IPS-20b (cell line): ENCODE data around the gene MCEE.

Experiments used
- H3K27ac ChIP-seq: one replicate; pipeline ENCODE4 v1.5.1; 2013; ENCODE audit warnings: low read length
- H3K27me3 ChIP-seq: 2 replicates; pipeline ENCODE4 v1.6.1; 2013; ENCODE audit warnings: mild to moderate bottlenecking, low read length, inconsistent platforms; ENCODE audit not compliant: insufficient read depth
- H3K36me3 ChIP-seq: 2 replicates; pipeline ENCODE4 v1.6.1; 2013; ENCODE audit warnings: low read depth, mild to moderate bottlenecking, inconsistent platforms, low read length, moderate library complexity; ENCODE audit not compliant: insufficient read depth
- H3K4me1 ChIP-seq: 2 replicates; pipeline ENCODE4 v1.6.1; 2013; ENCODE audit warnings: mild to moderate bottlenecking, control low read depth, inconsistent platforms, low read length, moderate library complexity; ENCODE audit not compliant: insufficient read depth
- H3K4me3 ChIP-seq: 2 replicates; pipeline ENCODE4 v1.5.1; 2013; ENCODE audit warnings: mild to moderate bottlenecking, low read length, inconsistent platforms
- H3K9ac ChIP-seq: 2 replicates; pipeline ENCODE4 v1.6.1; 2013; ENCODE audit warnings: low read depth, mild to moderate bottlenecking, inconsistent platforms, low read length, moderate library complexity
- H3K9me3 ChIP-seq: 2 replicates; pipeline ENCODE4 v1.6.1; 2013; ENCODE audit warnings: mild to moderate bottlenecking, low read depth, low read length, inconsistent platforms; ENCODE audit not compliant: insufficient read depth

The MCEE gene

GRCh38 chr2:71072492-71072891 is 57.5 kb downstream of the MCEE start:
- H3K36me3 ChIP-seq, result peaks cover 59% of the 10 kb centered on the region
- H3K9ac ChIP-seq, result no peak overlapping the region
- H3K4me3 ChIP-seq, result no peak overlapping the region
- no peaks in the 10 kb centered on the region for H3K27me3 ChIP-seq
- no peak overlapping the region for H3K27ac ChIP-seq
- no peaks in the 10 kb centered on the region for H3K9me3 ChIP-seq
- H3K4me1 ChIP-seq, result no peaks in the 10 kb centered on the region

DNA sequence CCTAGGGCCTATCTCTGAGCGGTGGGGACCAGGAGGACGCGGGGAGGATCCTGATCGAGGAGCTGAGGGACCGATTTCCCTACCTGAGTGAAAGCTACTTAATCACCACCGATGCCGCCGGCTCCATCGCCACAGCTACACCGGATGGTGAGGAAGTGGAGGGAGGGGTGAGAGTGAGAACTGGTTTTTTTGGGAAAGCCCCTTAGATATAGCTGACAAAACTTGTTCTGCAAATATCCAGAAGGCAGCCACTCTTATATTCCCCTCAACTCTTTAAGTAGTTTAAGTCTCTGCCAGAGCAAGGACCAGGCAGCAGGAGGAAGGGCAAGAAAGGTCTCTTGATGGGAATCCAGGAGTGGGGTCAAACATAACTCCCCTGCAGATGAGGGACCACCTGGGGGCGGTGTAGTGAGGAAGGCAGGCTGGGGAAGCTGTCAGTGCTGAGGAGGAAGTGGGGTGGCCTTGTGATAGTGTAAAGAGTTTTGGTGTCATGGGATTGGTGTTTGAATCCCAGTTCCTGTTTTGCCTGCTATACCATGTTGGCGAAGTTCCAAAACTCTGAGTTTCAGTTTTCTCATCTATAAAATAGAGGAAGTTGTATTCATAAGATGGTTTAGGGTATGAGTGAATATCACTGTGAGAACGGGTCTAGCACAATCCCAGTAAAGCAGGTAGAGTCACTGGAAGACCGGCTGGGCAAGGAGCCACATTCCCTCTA is 58.2 kb downstream of the MCEE start:
- Histone ChIP-seq H3K4me3 (no peak overlapping the region), H3K36me3 (peaks cover 54% of the 10 kb centered on the region), H3K27me3 (no peaks in the 10 kb centered on the region), H3K4me1 (no peaks in the 10 kb centered on the region), H3K9ac (no peak overlapping the region), H3K27ac (no peak overlapping the region), H3K9me3 (no peaks in the 10 kb centered on the region)

GRCh38 chr2:71070294-71071093 is 59.5 kb downstream of the MCEE start:
- Histone ChIP-seq H3K36me3 (peaks cover 42% of the 10 kb centered on the region), H3K4me3 (peak overlapping the region; percentile 88), H3K9ac (no peak overlapping the region), H3K27ac (no peak overlapping the region), H3K9me3 (no peaks in the 10 kb centered on the region), H3K4me1 (no peaks in the 10 kb centered on the region), H3K27me3 (no peaks in the 10 kb centered on the region)

GRCh38 chr2:71069376-71069775 is 60.7 kb downstream of the MCEE start:
- no peaks in the 10 kb centered on the region for H3K9me3 ChIP-seq
- no peak overlapping the region for H3K27ac ChIP-seq

DNA sequence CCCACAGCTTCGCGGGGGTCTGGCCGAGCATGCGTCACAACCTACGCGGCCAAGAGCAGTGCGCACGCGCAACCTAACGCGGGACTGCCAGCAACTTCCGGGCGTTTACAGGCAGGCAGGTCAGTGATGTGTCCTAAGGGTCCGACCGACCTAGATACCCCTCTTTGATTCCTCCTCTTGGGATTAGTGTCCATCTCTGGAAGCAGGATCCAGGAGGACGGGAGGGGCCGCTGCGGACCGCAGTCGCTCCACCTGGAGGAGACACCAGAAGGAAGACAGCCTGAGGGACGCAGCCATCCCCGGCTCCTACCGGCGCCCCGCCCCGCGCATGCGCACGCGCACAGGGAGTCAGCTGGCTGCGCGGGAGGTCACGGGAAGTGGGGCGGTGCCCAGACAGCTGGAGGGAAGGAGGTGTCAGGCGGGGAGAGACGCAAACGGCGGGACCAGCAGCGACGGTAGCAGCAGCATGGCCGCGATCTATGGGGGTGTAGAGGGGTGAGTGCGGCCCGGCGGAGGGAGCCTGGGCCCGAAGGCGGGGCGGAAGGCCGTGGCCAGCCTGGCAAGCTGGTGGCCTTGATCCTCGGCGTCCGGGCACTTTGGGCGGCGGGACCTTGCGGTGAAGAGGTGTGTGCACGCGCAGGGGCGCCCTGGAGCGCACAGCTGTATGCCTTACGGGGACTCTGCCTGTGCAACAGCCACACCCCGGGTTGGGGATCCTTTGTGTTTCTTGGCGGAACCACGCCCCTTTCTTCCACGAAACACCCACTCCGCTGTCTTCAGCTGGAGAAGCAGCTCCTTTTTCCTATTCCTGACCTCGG is 61.6 kb downstream of the MCEE start, which contains the start of gene NAGK:
Gene NAGK, plus strand, starts transcription at position 431 of the 818 bp plus-strand sequence. Its CDS starts 36 bp downstream, at position 467.
- Histone ChIP-seq H3K36me3 (peaks cover 23% of the 10 kb centered on the region), H3K4me3 (peak within 1 kb of the TSS; percentile 88), H3K27me3 (peaks cover 15% of the 10 kb centered on the region; the same call in 1 of the 2 replicates), H3K27ac (peak within 1 kb of the TSS; percentile 6), H3K4me1 (no peaks in the 10 kb centered on the region), H3K9me3 (no peaks in the 10 kb centered on the region), H3K9ac (peak within 1 kb of the TSS; percentile 72; the same call in 1 of the 2 replicates)

More at GRCh38 chr2:71069376-71069775, 60.7 kb downstream of the MCEE start:
- Histone ChIP-seq H3K36me3 (peaks cover 32% of the 10 kb centered on the region), H3K4me1 (no peaks in the 10 kb centered on the region), H3K9ac (peak overlapping the region; percentile 72; the same call in 1 of the 2 replicates), H3K27me3 (peaks cover 5% of the 10 kb centered on the region; the same call in 1 of the 2 replicates), H3K4me3 (peak overlapping the region; percentile 88)

GRCh38 chr2:71067567-71068217 is 62.3 kb downstream of the MCEE start:
- Histone ChIP-seq H3K4me1 (no peaks in the 10 kb centered on the region), H3K27ac (peak overlapping the region; percentile 6), H3K27me3 (peaks cover 22% of the 10 kb centered on the region), H3K36me3 (peaks cover 17% of the 10 kb centered on the region), H3K4me3 (peak overlapping the region; percentile 88), H3K9ac (peak overlapping the region; percentile 72; the same call in 1 of the 2 replicates), H3K9me3 (no peaks in the 10 kb centered on the region)

DNA sequence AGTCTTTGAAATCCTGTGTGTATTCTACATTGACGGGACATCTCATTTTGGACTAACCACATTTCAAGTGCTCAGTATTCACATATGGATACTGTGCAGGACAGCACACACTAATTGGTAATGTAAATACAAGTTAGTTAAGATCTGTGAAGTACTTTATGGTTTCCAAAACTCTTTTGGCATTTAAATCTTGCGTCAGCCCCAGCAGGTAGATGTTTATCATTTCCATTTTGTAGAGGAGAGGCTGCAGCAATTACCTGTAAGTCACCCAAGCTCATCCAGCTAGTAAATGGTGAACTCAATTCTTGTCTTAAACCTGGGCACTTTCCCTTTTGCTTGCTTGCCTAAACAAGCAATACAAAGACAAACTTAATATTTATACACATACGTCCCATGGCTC is 63.2 kb downstream of the MCEE start:
- Histone ChIP-seq H3K27me3 (peaks cover 25% of the 10 kb centered on the region), H3K9me3 (no peaks in the 10 kb centered on the region), H3K4me3 (no peak overlapping the region; the same call in 1 of the 2 replicates), H3K27ac (no peak overlapping the region), H3K36me3 (peaks cover 11% of the 10 kb centered on the region), H3K4me1 (no peaks in the 10 kb centered on the region), H3K9ac (no peak overlapping the region)

GRCh38 chr2:71064754-71065621 is 65.0 kb downstream of the MCEE start:
- Histone ChIP-seq H3K27ac (no peak overlapping the region), H3K4me1 (no peaks in the 10 kb centered on the region), H3K4me3 (no peak overlapping the region), H3K9me3 (no peaks in the 10 kb centered on the region), H3K27me3 (peaks cover 25% of the 10 kb centered on the region), H3K36me3 (no peaks in the 10 kb centered on the region), H3K9ac (no peak overlapping the region)

DNA sequence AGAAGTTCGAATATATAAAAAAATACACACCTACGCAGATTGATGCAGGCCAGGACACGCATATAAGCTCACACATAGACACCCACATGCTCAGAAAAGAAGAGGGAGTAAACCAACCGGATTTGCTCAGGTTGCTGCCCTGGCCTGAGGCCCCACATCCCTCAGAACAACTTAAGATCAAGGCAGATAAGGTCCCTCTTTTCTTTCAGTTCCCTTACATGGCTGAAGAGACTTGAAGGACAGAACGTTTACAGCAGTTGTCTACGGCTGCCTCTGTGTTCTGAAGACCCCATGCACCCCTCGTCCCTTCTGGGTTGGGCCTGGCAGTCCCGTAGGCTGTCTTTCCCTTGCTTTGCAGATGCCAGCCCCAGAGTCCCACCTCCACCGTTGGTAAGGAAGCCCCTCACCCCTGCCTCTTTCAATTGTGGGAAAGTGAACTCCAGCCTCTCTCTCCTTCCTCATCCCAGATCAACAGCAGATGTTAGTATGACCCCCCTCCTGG is 65.9 kb downstream of the MCEE start:
- no peak overlapping the region for H3K27ac ChIP-seq
- H3K4me1 ChIP-seq, result no peaks in the 10 kb centered on the region
- peaks cover 25% of the 10 kb centered on the region for H3K27me3 ChIP-seq
- no peaks in the 10 kb centered on the region for H3K9me3 ChIP-seq
- H3K9ac ChIP-seq, result no peak overlapping the region
- no peak overlapping the region for H3K4me3 ChIP-seq
- H3K36me3 ChIP-seq, result no peaks in the 10 kb centered on the region

- Histone ChIP-seq H3K9me3 (no peaks in the 10 kb centered on the region), H3K27me3 (peaks cover 25% of the 10 kb centered on the region), H3K36me3 (no peaks in the 10 kb centered on the region), H3K9ac (no peak overlapping the region), H3K4me3 (no peak overlapping the region), H3K4me1 (no peaks in the 10 kb centered on the region), H3K27ac (no peak overlapping the region)
Observed at GRCh38 chr2:71063216-71063615, 66.8 kb downstream of the MCEE start.
